ENCODE results near the gene C16orf74.

C16orf74 gene

DNA sequence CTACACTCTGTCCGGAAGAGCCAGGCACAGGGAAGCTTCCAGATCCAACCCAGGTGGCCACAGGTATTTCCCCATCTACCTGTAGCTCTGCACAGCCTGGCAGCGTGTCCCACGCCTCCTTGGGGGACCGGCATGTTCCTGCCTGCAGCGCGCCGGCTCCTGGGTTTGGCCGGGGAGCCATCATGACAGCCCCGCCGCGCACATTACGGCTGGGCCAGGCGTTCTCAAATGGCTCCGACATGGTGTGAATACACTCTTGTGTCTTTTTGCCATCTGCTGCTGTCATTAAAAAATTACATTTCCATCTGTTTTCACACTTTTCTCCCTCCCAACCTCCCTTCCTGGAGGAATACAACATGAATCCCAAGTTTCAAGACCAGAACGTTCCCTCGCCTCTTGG lies 54.1 kb downstream of the C16orf74 start:
- no peak for FAIRE-seq
- no peak for DNase-seq (ENCODE audit: insufficient read length)
- no peak for TF ChIP-seq POLR2A (IDR thresholded peaks at IDR 0.05; ENCODE audit: low read depth, low read length)
- no peak for TF ChIP-seq TAF1 (IDR thresholded peaks at IDR 0.05; ENCODE audit: borderline replicate concordance, low read depth, low read length)
- TF ChIP-seq POLR2AphosphoS5 (IDR thresholded peaks at IDR 0.05; ENCODE audit: low read depth, low read length) = no peak

- DNase-seq (ENCODE audit: insufficient read length) (no peak), FAIRE-seq (no peak)
Observed at GRCh38 chr16:85695196-85696128, 55.4 kb downstream of the C16orf74 start.

DNA sequence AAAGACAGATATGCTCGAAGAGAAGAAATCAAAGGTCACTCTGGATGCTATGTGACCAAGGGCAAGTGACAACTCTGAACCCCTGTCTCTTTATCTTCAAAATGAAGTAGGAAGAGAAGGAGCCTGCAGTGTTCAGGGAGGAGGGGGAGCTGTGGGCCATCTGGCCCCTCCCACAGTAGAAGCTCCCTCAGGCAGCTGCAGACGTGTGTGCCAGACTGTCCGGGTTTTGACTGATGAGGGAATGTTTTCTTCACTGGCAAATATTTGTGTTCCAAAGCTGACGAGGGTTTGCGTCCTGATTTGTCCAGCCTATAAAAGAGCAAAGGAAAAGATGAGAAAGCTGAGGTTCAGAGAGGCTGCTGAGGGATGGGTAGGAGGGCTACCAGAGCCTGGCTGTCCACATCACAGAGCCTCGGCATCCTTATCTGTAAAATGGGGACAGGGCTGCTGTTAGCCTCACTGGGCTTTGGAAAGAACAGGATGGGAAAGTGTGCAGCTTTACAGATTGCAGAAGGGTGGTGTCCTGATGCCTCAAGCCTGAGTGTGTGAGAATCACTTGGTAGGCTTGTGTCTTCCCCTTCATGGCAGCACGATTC lies 60.3 kb downstream of the C16orf74 start:
- TF ChIP-seq POLR2AphosphoS5 (IDR thresholded peaks at IDR 0.05; ENCODE audit: low read depth, low read length) = no peak
- no peak for TF ChIP-seq POLR2A (IDR thresholded peaks at IDR 0.05; ENCODE audit: low read depth, low read length)
- TF ChIP-seq TAF1 (IDR thresholded peaks at IDR 0.05; ENCODE audit: borderline replicate concordance, low read depth, low read length) = no peak
- DNase-seq (ENCODE audit: insufficient read length) = no peak
- FAIRE-seq = no peak

More at GRCh38 chr16:85695196-85696128, 55.4 kb downstream of the C16orf74 start:
- TF ChIP-seq POLR2AphosphoS5 (IDR thresholded peaks at IDR 0.05; ENCODE audit: low read depth, low read length) (no peak), POLR2A (IDR thresholded peaks at IDR 0.05; ENCODE audit: low read depth, low read length) (no peak), TAF1 (IDR thresholded peaks at IDR 0.05; ENCODE audit: borderline replicate concordance, low read depth, low read length) (no peak)

- FAIRE-seq (no peak), DNase-seq (ENCODE audit: insufficient read length) (no peak)
- TF ChIP-seq POLR2A (IDR thresholded peaks at IDR 0.05; ENCODE audit: low read depth, low read length) (no peak), POLR2AphosphoS5 (IDR thresholded peaks at IDR 0.05; ENCODE audit: low read depth, low read length) (no peak), TAF1 (IDR thresholded peaks at IDR 0.05; ENCODE audit: borderline replicate concordance, low read depth, low read length) (no peak)
Observed at GRCh38 chr16:85689950-85690320, 61.0 kb downstream of the C16orf74 start.

GRCh38 chr16:85689285-85689949 lies 61.5 kb downstream of the C16orf74 start:
- TF ChIP-seq POLR2A (IDR thresholded peaks at IDR 0.05; ENCODE audit: low read depth, low read length) (no peak), TAF1 (IDR thresholded peaks at IDR 0.05; ENCODE audit: borderline replicate concordance, low read depth, low read length) (no peak)
- DNase-seq (ENCODE audit: insufficient read length) (no peak), FAIRE-seq (peak; percentile 5)

GRCh38 chr16:85688586-85689284 lies 62.2 kb downstream of the C16orf74 start, which contains the start of gene GINS2:
Gene GINS2, minus strand, starts transcription at chr16:85688954. Its CDS starts 56 bp downstream, at chr16:85688898.
- peak; percentile 99 for DNase-seq (ENCODE audit: insufficient read length)
- 0 out of 2 replicates have a peak, but pooled peaks have one; percentile 46 for TF ChIP-seq POLR2AphosphoS5 (IDR thresholded peaks at IDR 0.05; ENCODE audit: low read depth, low read length)
- TF ChIP-seq TAF1 (IDR thresholded peaks at IDR 0.05; ENCODE audit: borderline replicate concordance, low read depth, low read length) = 0 out of 2 replicates have a peak, but pooled peaks have one; percentile 47
- TF ChIP-seq POLR2A (IDR thresholded peaks at IDR 0.05; ENCODE audit: low read depth, low read length) = peak; percentile 72; the same call in 1 of the 2 replicates
- peak; percentile 62 for FAIRE-seq

DNA sequence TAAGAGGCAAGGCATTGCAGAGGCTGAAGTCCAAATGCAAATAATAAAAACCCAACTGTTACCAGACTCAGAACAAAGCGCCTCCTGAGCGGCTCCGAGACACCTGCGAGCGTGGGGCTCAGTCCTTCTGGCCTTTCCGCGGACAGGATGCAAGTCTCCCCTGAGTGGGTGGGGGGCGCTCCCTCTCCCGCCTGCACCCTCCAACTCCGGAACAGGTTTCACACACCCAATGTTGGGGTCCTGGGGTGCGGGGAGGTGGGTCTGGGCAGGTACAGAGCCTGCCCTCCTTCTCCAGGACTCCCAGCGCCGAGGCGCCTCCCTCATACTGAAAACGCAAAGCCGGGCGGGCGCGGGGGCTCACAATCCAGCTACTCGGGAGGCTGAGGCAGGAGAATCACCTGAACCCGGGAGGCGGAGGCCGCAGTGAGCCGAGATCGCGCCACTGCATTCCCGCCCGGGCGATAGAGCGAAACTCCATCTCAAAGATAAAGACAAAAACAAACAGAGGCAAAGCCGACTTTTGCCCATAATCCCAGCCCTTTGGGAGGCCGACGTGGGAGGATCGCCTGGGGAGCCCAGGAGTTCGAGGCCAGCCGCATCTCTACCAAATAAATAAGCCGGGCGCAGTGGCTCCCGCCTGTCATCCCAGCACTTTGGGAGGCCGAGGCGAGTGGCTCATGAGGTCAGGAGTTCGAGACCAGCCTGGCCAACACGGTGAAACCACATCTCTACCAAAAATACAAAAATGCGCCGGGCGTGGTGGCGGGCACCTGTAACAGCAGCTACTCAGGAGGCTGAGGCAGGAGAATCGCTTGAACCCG lies 63.0 kb downstream of the C16orf74 start:
- no peak for DNase-seq (ENCODE audit: insufficient read length)
- TF ChIP-seq POLR2AphosphoS5 (IDR thresholded peaks at IDR 0.05; ENCODE audit: low read depth, low read length) (no peak), TAF1 (IDR thresholded peaks at IDR 0.05; ENCODE audit: borderline replicate concordance, low read depth, low read length) (no peak), POLR2A (IDR thresholded peaks at IDR 0.05; ENCODE audit: low read depth, low read length) (no peak)
- no peak for FAIRE-seq

- TF ChIP-seq POLR2A (IDR thresholded peaks at IDR 0.05; ENCODE audit: low read depth, low read length) = no peak
- TF ChIP-seq TAF1 (IDR thresholded peaks at IDR 0.05; ENCODE audit: borderline replicate concordance, low read depth, low read length) = no peak
- no peak for TF ChIP-seq POLR2AphosphoS5 (IDR thresholded peaks at IDR 0.05; ENCODE audit: low read depth, low read length)
- no peak for FAIRE-seq
- DNase-seq (ENCODE audit: insufficient read length) = no peak
Observed at GRCh38 chr16:85686912-85687591, 63.8 kb downstream of the C16orf74 start.

GRCh38 chr16:85685251-85685650 lies 65.6 kb downstream of the C16orf74 start:
- TF ChIP-seq POLR2A (IDR thresholded peaks at IDR 0.05; ENCODE audit: low read depth, low read length) (no peak), TAF1 (IDR thresholded peaks at IDR 0.05; ENCODE audit: borderline replicate concordance, low read depth, low read length) (no peak), POLR2AphosphoS5 (IDR thresholded peaks at IDR 0.05; ENCODE audit: low read depth, low read length) (no peak)
- DNase-seq (ENCODE audit: insufficient read length) = no peak
- no peak for FAIRE-seq

GRCh38 chr16:85683363-85683762 lies 67.5 kb downstream of the C16orf74 start:
- DNase-seq (ENCODE audit: insufficient read length) = no peak
- FAIRE-seq = no peak
- TF ChIP-seq TAF1 (IDR thresholded peaks at IDR 0.05; ENCODE audit: borderline replicate concordance, low read depth, low read length) (no peak), POLR2AphosphoS5 (IDR thresholded peaks at IDR 0.05; ENCODE audit: low read depth, low read length) (no peak), POLR2A (IDR thresholded peaks at IDR 0.05; ENCODE audit: low read depth, low read length) (no peak)

All from GM12892 (cell line).